ENCODE results near the gene IL17C.

The IL17C gene

GRCh38 chr16:88610080-88610479 lies 28.3 kb upstream of the IL17C start:
- no peak for TF ChIP-seq CTCF (IDR thresholded peaks at IDR 0.05)
- DNase-seq (ENCODE audit: low spot score): no peak
- no peak overlapping the region for H3K4me3 ChIP-seq
- H3K27ac ChIP-seq: no peak overlapping the region

GRCh38 chr16:88610909-88611812 lies 27.2 kb upstream of the IL17C start:
- Histone ChIP-seq H3K27ac (no peak overlapping the region), H3K4me3 (no peak overlapping the region)
- no peak for DNase-seq (ENCODE audit: low spot score)
- no peak for TF ChIP-seq CTCF (IDR thresholded peaks at IDR 0.05)

GRCh38 chr16:88613293-88613692 lies 25.1 kb upstream of the IL17C start:
- DNase-seq (ENCODE audit: low spot score): no peak
- Histone ChIP-seq H3K4me3 (no peak overlapping the region), H3K27ac (no peak overlapping the region)
- no peak for TF ChIP-seq CTCF (IDR thresholded peaks at IDR 0.05)

- Histone ChIP-seq H3K27ac (no peak overlapping the region), H3K4me3 (no peak overlapping the region)
- no peak for DNase-seq (ENCODE audit: low spot score)
- TF ChIP-seq CTCF (IDR thresholded peaks at IDR 0.05): no peak
Measured at GRCh38 chr16:88613911-88614817, 24.2 kb upstream of the IL17C start.

- no peak for DNase-seq (ENCODE audit: low spot score)
Measured at GRCh38 chr16:88614818-88615580, 23.4 kb upstream of the IL17C start.

More at GRCh38 chr16:88614818-88615580, 23.4 kb upstream of the IL17C start:
- Histone ChIP-seq H3K27ac (no peak overlapping the region), H3K4me3 (no peak overlapping the region)
- TF ChIP-seq CTCF (IDR thresholded peaks at IDR 0.05): no peak

Measured in coronary artery (tissue), 2 donors.